Regular cardiac myocyte (primary cell): Measurements from ENCODE around the gene GPSM1. TPM values are rescaled to one million over a fixed set of nuclear protein-coding genes. Genes with fewer than 3 reads are reported as not detected.

ENCODE experiments used
- total RNA-seq: library from RNA; depleted of rRNA; stranded (reverse); fragments of >200 nt; gene quantifications from 2 replicates; pipeline ENCODE4 v1.2.3, GENCODE V29; 2014

GPSM1 gene, protein sequence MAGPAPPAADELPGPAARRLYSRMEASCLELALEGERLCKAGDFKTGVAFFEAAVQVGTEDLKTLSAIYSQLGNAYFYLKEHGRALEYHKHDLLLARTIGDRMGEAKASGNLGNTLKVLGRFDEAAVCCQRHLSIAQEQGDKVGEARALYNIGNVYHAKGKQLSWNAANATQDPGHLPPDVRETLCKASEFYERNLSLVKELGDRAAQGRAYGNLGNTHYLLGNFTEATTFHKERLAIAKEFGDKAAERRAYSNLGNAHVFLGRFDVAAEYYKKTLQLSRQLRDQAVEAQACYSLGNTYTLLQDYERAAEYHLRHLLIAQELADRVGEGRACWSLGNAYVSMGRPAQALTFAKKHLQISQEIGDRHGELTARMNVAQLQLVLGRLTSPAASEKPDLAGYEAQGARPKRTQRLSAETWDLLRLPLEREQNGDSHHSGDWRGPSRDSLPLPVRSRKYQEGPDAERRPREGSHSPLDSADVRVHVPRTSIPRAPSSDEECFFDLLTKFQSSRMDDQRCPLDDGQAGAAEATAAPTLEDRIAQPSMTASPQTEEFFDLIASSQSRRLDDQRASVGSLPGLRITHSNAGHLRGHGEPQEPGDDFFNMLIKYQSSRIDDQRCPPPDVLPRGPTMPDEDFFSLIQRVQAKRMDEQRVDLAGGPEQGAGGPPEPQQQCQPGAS
- total RNA-seq, result 31.6 and 40.1 TPM in 2 replicates

GRCh38 chr9:136327304-136327974, at the start of gene GPSM1:
Gene GPSM1, plus strand, starts transcription at chr9:136327539. Its CDS starts 157 bp downstream, at chr9:136327696.

DNA sequence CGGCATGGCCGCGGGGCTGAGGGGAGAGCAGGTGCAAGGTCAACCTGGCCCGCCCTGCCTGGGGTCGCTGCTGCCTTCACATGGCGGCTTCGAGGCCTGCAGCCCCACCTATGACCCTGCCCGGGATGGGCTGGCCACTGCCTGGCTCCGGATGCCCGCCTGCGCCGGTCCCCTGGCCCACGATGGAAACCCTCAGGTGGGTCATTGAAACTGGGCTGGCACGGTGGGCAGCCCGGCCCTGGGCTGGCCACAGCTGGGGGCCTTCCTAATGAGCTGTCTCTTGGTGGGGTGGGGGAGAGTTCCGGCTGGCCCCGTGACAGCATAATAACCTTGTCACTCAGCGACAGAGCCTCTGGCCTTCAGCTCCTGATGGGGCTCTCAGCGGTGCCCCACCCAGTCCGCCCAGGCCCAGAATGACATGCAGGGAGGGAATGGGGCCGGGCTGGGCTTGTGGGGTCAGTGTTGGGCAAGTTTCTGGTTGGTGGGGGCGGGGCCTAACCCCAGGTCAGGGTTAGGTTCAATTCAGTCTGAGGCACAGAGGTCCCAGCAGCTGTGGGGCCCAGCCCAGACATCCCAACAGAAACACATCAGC, 23.4 kb upstream of the GPSM1 start, which contains the start of gene CCDC187:
CCDC187 (minus strand) TSS at position 270 of the 592 bp plus-strand sequence; CDS start at position 6, 264 bp downstream.

GRCh38 chr9:136363106-136363948, 36.0 kb downstream of the GPSM1 start, which contains the start of gene DNLZ:
Gene DNLZ, minus strand, starts transcription at chr9:136363744. Its CDS starts 30 bp downstream, at chr9:136363714.

GRCh38 chr9:136373300-136374182, 46.2 kb downstream of the GPSM1 start, which contains the start of gene CARD9:
Gene CARD9, minus strand, starts transcription at chr9:136373669. Its CDS starts 1,591 bp downstream, at chr9:136372078.

GRCh38 chr9:136400038-136400834, 72.9 kb downstream of the GPSM1 start, which contains the start of gene SNAPC4:
Gene SNAPC4, minus strand, starts transcription at chr9:136400170. Its CDS starts 1,742 bp downstream, at chr9:136398428.

Other genes starting within 250 kb of the GPSM1 start
- 16.1 and 28.2 TPM in 2 replicates for gene NACC2, start 232.2 kb upstream of the GPSM1 start, total RNA-seq
- 58.1 and 60.6 TPM in 2 replicates for gene TMEM250, start 208.7 kb upstream of the GPSM1 start, total RNA-seq
- gene LHX3, start 122.4 kb upstream of the GPSM1 start, total RNA-seq, result under 0.01 TPM in 1 of 2 replicates, not detected in the other
- 11.0 and 19.2 TPM in 2 replicates for gene QSOX2, start 81.7 kb upstream of the GPSM1 start, total RNA-seq
- under 0.01 TPM in 2 replicates for gene CCDC187, start 23.4 kb upstream of the GPSM1 start, total RNA-seq
- gene DNLZ, start 36.2 kb downstream of the GPSM1 start, total RNA-seq, result 7.6 and 21.3 TPM in 2 replicates
- 0.56 and 4.6 TPM in 2 replicates for gene CARD9, start 46.1 kb downstream of the GPSM1 start, total RNA-seq
- gene SNAPC4, start 72.6 kb downstream of the GPSM1 start, total RNA-seq, result 5.6 and 8.8 TPM in 2 replicates
- gene ENTR1, start 83.1 kb downstream of the GPSM1 start, total RNA-seq, result 28.2 and 57.9 TPM in 2 replicates
- gene PMPCA, start 83.1 kb downstream of the GPSM1 start, total RNA-seq, result 36.6 and 67.9 TPM in 2 replicates
- 4.8 and 5.9 TPM in 2 replicates for gene INPP5E, start 112.3 kb downstream of the GPSM1 start, total RNA-seq
- 17.8 and 22.8 TPM in 2 replicates for gene SEC16A, start 155.5 kb downstream of the GPSM1 start, total RNA-seq
- 12.1 and 24.5 TPM in 2 replicates for gene NOTCH1, start 218.5 kb downstream of the GPSM1 start, total RNA-seq